ENCODE results near the gene STIMATE.

The STIMATE gene

DNA sequence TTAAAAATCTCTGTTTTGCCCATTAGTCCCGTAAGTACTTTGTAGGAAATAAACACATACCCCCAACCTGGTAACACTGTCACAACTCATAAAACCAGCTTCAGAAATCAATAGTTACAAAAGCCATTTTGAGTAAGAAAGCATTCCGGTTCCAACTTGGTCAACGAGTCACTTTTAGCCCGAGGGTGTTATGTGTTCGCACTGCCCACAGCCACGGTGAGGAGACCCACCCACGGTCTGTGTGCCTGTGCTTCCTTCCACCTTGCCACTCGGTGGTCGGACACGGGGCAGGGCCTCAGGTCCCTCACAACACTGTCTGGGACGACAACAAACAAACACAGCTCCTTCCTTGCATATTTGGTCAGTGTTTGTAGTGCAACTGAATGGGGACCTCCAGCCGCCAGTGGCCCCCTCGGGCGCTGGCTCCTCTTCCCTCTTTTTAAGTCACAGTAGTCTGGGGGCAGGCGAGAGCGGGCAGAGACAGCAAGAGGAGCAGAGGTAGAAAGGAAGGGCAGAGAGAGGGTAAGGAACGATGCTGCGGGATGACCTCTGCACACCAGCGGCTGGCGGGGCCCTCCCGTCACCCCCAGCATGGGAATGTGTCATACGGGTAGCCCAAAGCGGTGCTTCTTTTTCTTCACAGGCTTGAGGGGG, 57.3 kb downstream of the STIMATE start:
- DNase-seq (ENCODE audit: low spot score): no peak

DNA sequence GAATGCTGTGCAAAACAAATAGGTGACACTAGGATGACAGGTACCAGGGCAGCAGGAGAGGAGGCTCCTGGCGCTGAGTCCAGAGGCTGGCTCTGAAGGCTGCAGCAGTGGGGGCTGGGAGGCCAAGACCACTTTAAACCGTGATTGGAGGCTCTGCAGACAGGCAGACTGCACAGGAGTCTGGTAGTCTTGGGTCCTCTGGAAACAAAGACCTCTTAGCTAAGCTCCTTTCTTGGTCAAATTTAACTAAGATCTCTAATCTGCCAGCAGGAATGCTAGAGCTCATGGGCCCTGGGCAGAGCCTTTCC, 58.1 kb downstream of the STIMATE start:
- DNase-seq (ENCODE audit: low spot score): no peak

- DNase-seq (ENCODE audit: low spot score): peak; percentile 11
Observed at GRCh38 chr3:52838561-52839267, 58.6 kb downstream of the STIMATE start.

DNA sequence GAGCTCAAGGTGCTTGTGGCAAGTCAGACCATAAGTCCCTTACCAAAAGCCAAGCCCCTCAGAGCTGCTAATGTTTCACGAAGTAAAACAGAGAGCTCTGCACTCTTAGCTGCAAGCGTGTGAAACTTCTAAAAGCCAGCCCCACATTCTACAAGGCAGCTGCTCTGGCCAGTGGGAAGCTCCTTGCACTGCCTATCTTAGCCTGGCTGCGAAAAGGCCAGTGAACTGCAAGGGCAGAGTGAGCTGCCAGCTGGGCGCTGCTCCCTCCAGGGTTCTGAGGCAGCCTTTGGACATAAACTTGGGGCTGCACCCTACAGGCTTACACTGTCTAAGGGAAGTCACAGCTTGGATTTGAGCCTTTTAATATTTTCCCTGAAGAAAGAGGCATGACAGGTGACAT, 60.4 kb downstream of the STIMATE start:
- DNase-seq (ENCODE audit: low spot score): no peak

DNA sequence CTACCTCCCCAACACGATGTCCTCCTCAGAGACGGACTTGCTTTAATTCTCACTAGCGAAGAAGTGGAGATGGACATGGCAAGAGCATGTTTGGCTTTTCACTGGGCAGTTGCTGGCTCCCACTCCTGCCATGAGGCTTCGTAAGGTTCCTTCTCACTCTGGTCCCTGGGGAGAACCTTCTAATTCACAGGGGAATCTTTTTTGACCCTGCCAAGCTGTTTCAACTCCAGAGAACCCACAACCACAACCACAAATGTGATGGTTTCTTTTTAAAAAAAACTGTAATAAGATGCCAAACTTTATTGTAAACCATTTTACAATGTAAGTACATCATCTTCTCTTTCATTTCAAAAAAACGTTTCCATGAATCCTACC, 60.9 kb downstream of the STIMATE start:
- DNase-seq (ENCODE audit: low spot score): no peak

- DNase-seq (ENCODE audit: low spot score): no peak
Observed at GRCh38 chr3:52835766-52836470, 61.4 kb downstream of the STIMATE start.

GRCh38 chr3:52834871-52835501, 62.4 kb downstream of the STIMATE start, which contains the start of gene MUSTN1:
Gene MUSTN1 (minus strand): TSS chr3:52835019. CDS start chr3:52834948, 71 bp downstream.
- no peak for DNase-seq (ENCODE audit: low spot score)

DNA sequence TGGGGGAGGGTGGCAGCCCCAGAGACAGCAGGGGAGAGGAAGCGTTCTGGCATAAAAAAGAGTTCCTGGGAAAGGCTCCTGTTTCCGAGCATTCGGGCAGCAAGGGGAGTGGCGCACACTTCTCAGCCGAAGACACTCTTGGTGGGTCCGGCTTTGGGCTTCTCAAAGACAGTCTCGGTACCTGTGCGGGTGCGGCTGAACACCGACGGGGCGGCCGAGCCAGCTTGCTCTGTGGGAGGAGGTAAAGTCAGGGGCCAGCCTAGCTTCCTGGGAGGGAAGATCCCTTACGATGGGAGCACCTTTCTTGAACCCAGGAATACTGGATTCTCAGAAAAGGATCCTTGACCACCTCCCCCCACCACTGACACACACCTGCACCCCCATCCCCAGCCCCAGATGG, 64.1 kb downstream of the STIMATE start:
- DNase-seq (ENCODE audit: low spot score): no peak

GRCh38 chr3:52831500-52832301, 65.6 kb downstream of the STIMATE start:
- no peak for DNase-seq (ENCODE audit: low spot score)

DNA sequence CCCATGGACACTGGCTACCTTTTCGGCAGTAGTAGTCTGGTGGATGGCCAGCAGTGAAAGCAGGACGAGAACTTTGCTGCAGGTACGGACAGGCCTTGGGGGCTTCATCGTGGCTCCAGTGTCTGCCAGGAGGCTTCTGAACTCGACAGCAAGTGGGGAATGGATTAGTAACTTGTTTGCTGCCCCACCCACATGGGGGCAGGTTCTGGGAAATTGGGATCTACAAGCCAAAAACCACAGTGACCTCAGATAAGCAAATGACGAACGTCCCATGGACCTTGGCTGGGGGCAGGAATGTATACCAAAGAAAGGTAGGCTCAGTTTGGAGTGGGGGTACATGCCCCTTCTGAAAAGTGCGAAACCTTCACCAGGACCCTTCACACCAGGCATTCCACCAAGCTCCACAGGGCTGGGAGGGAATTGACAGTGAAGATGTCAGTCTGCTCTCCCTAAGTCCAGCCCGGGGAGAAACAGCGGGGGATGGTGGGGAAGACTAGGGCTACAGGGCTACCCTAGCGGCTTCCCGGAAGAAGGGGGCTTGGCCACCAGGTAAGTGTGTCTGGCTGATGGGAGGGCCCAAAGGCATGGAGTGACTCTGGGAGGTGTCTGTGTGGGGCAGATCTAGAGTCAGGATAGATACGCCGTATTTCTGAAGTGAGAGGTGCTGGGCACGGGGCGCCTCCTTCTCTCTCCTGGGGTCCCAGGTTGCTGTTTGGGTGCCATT, 66.7 kb downstream of the STIMATE start, which contains the start of gene ITIH4:
Gene ITIH4 (minus strand): TSS at position 138 of the 724 bp plus-strand sequence. CDS start 30 bp downstream, at position 108.
- no peak for DNase-seq (ENCODE audit: low spot score)

DNA sequence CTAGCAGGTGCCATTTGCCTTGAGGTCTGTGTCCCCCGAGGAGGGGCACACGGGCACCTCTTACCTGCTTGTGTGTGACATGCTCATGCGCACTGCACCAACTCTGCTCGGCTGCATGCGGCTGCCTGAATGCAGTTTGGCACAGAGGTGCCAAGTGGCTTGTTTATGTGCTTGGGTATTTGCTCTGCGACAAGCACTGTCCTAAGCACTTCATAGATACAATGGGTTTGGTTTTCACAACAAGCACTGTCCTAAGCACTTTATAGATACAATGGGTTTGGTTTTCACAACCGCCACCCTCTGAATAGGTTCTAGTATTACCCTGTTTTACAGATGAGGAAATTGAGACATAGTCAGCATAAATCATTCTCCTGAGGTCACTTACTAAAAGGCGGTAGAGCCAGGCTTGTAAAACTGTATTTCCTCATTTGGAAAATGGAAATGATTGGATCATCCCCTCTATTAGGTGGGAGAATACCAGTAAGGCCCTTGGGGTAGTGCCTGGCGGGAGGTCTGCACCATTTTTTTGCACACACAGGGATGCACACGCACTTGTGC, 67.4 kb downstream of the STIMATE start:
- DNase-seq (ENCODE audit: low spot score): no peak

- DNase-seq (ENCODE audit: low spot score): no peak
Observed at GRCh38 chr3:52829482-52829881, 67.9 kb downstream of the STIMATE start.

- no peak for DNase-seq (ENCODE audit: low spot score)
Observed at GRCh38 chr3:52827866-52828376, 69.4 kb downstream of the STIMATE start.

- DNase-seq (ENCODE audit: low spot score): no peak
Observed at GRCh38 chr3:52827441-52827840, 69.9 kb downstream of the STIMATE start.

DNA sequence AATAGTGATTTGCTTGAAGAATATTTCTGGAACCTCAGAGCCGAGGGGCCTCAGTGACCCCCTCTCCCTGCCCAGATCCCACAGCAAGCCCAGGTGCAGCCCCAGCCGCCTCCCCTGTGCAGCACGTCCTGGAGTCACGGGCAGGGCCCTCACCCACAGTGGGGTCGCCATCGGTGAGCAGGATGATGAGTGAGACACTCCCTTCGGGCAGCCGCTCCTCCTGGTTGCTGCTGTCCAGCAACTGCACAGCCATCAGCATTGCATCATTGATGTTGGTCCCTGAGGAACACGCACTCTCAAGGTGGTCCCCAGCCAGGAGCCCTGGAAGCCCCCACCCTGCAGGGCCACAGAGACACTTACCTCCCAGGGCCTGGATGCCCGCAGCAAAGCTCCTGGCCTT, 73.3 kb downstream of the STIMATE start:
- DNase-seq (ENCODE audit: low spot score): no peak

DNA sequence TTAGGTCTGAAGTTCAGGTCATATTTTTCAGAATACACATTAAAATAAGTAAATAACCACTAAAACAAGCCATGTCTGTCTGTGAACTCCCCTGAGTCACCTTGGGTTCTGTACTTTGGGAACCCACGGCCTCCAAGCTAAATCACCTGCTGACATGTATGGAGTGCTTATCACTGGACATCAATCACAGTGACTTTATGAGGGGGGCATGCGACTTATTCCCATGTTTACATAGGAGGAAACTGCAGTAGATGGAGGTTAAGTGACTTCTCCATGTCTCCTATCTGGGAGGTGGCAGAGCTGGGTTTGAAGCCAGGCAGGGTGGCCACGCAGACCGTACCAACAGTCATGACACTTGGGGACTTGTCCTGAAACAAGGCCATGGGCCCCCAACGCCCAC, 75.0 kb downstream of the STIMATE start:
- DNase-seq (ENCODE audit: low spot score): no peak

- DNase-seq (ENCODE audit: low spot score): no peak
Observed at GRCh38 chr3:52820736-52821135, 76.6 kb downstream of the STIMATE start.

DNA sequence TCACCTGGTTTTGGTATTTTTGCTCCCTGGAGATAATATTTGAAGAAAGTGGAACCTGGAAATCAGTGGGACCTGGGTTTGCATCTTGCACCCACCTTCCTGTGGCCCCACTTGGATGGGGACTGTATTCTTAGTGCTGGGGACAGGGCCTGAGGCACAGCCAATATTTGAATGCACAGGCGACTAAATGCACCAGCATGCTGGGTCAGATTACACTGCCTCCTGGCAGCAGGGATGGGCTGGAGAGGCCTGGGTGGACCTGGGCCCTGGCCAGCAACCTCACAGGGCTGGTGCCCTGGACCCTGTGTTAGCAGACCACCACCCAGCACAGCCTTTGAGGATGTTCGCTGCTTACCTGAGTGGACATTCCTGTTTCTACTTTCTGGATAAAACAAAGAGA, 77.4 kb downstream of the STIMATE start:
- DNase-seq (ENCODE audit: low spot score): no peak

- no peak for DNase-seq (ENCODE audit: low spot score)
Observed at GRCh38 chr3:52817860-52818259, 79.5 kb downstream of the STIMATE start.

- DNase-seq (ENCODE audit: low spot score): no peak
Observed at GRCh38 chr3:52817221-52817620, 80.1 kb downstream of the STIMATE start.

GRCh38 chr3:52816654-52817053, 80.7 kb downstream of the STIMATE start:
- no peak for DNase-seq (ENCODE audit: low spot score)
